SU-DHL-6 (cell line): ENCODE results near the gene IFNG.

Experiments
- CTCF ChIP-seq: fragments of 200-600 bp; sonication (generic); IDR thresholded peaks from one replicate; pipeline ENCODE4 v1.5.1; 2017; ENCODE audit warnings: antibody characterized with exemption, mild to moderate bottlenecking, low read length, moderate library complexity; ENCODE audit not compliant: insufficient read depth, poor library complexity, severe bottlenecking
- EZH2phosphoT487 ChIP-seq: fragments of 200-600 bp; sonication (generic), shearing (Covaris generic); conservative IDR thresholded peaks from 2 replicates; pipeline ENCODE4 v1.6.1; 2018; ENCODE audit warnings: mild to moderate bottlenecking, antibody characterized with exemption, low read length, moderate library complexity, mixed read lengths

GRCh38 chr12:68199127-68199526 is 39.6 kb upstream of the IFNG start:
- TF ChIP-seq CTCF (no peak), EZH2phosphoT487 (no peak)
